NCI-H345 treated with DMSO at 0.1 percent for 48 hours (cell line): ENCODE measurements around the gene UBAC1.
"Not testable (repeated sequence)": the region's sequence is repeated elsewhere in the genome, so short reads cannot be mapped to it uniquely, and the experiment has no call there.

ENCODE experiments used
- DNase-seq: peaks from one replicate; lab custom pipeline; 2025; ENCODE audit not compliant: unreplicated experiment; lab: John Stamatoyannopoulos, UW

Gene UBAC1

GRCh38 chr9:135961811-135962695, 880 bp upstream of the UBAC1 start:
- DNase-seq: no peak

GRCh38 chr9:135960411-135961276, 529 bp downstream of the UBAC1 start:
- no peak for DNase-seq

GRCh38 chr9:135959814-135960213, 1.4 kb downstream of the UBAC1 start:
- DNase-seq: no peak

- DNase-seq: no peak
Measured at GRCh38 chr9:135958485-135958884, 2.7 kb downstream of the UBAC1 start.

- DNase-seq: no peak
Measured at GRCh38 chr9:135957431-135957830, 3.7 kb downstream of the UBAC1 start.

- DNase-seq: no peak
Measured at GRCh38 chr9:135956802-135957174, 4.4 kb downstream of the UBAC1 start.

GRCh38 chr9:135955934-135956801, 5.0 kb downstream of the UBAC1 start:
- DNase-seq: no peak

- DNase-seq: no peak
Measured at GRCh38 chr9:135952664-135953206, 8.4 kb downstream of the UBAC1 start.

- DNase-seq: peak; percentile 29
Measured at GRCh38 chr9:135951889-135952663, 9.1 kb downstream of the UBAC1 start.

- DNase-seq: not testable (repeated sequence)
Measured at GRCh38 chr9:135951310-135951709, 9.9 kb downstream of the UBAC1 start.

- DNase-seq: not testable (repeated sequence)
Measured at GRCh38 chr9:135950841-135951240, 10.3 kb downstream of the UBAC1 start.

- DNase-seq: no peak
Measured at GRCh38 chr9:135950135-135950682, 11.0 kb downstream of the UBAC1 start.

GRCh38 chr9:135949501-135950134, 11.6 kb downstream of the UBAC1 start:
- no peak for DNase-seq

GRCh38 chr9:135948968-135949367, 12.2 kb downstream of the UBAC1 start:
- no peak for DNase-seq

GRCh38 chr9:135948446-135948845, 12.7 kb downstream of the UBAC1 start:
- no peak for DNase-seq

GRCh38 chr9:135947582-135947981, 13.6 kb downstream of the UBAC1 start:
- DNase-seq: no peak

GRCh38 chr9:135947105-135947504, 14.1 kb downstream of the UBAC1 start:
- DNase-seq: not testable (repeated sequence)

- no peak for DNase-seq
Measured at GRCh38 chr9:135946392-135946994, 14.7 kb downstream of the UBAC1 start.

- no peak for DNase-seq
Measured at GRCh38 chr9:135945969-135946368, 15.2 kb downstream of the UBAC1 start.
